Loucy (cell line): Measurements from ENCODE around the gene FSTL3.

ENCODE experiments used
- H2AFZ ChIP-seq: fragments of 200-600 bp; sonication (generic); 2 replicates; pipeline ENCODE4 v1.6.0; 2016; ENCODE audit warnings: antibody characterized with exemption, mild to moderate bottlenecking, low read length, moderate library complexity
- H3F3A ChIP-seq: fragments of 200-600 bp; 2 replicates; pipeline ENCODE4 v1.6.0; 2016; ENCODE audit warnings: antibody characterized with exemption, low read depth, mild to moderate bottlenecking
- H3K27me3 ChIP-seq: fragments of 200-600 bp; sonication (generic); 2 replicates; pipeline ENCODE4 v1.6.1; 2014; ENCODE audit warnings: low read length, mild to moderate bottlenecking; ENCODE audit not compliant: insufficient read depth, poor library complexity, severe bottlenecking
- H3K36me3 ChIP-seq: fragments of 200-600 bp; sonication (generic); 2 replicates; pipeline ENCODE4 v1.6.1; 2016; ENCODE audit warnings: low read length; ENCODE audit not compliant: insufficient read depth
- H3K4me1 ChIP-seq: fragments of 200-600 bp; sonication (generic); 2 replicates; pipeline ENCODE4 v1.5.1; 2014; ENCODE audit warnings: low read length, mild to moderate bottlenecking; ENCODE audit not compliant: insufficient read depth, poor library complexity, severe bottlenecking
- H3K4me2 ChIP-seq: fragments of 200-600 bp; sonication (generic); 2 replicates; pipeline ENCODE4 v1.6.0; 2014; ENCODE audit warnings: antibody characterized with exemption, low read length, low read depth, mild to moderate bottlenecking; ENCODE audit not compliant: poor library complexity, severe bottlenecking
- H3K4me3 ChIP-seq: fragments of 200-600 bp; sonication (generic); 2 replicates; pipeline ENCODE4 v1.5.1; 2014; ENCODE audit warnings: low read length, mild to moderate bottlenecking, mixed read lengths; ENCODE audit not compliant: poor library complexity, severe bottlenecking
- H3K79me2 ChIP-seq: fragments of 200-600 bp; sonication (generic); 2 replicates; pipeline ENCODE4 v1.6.1; 2014; ENCODE audit warnings: low read length; ENCODE audit not compliant: insufficient read depth
- H3K9ac ChIP-seq: fragments of 200-600 bp; sonication (generic); 2 replicates; pipeline ENCODE4 v1.6.0; 2014; ENCODE audit warnings: mild to moderate bottlenecking, low read depth, low read length, moderate library complexity; ENCODE audit not compliant: poor library complexity, severe bottlenecking
- H3K9me2 ChIP-seq: fragments of 200-600 bp; sonication (generic); replicated peaks from 2 replicates; pipeline ENCODE4 v1.6.1; 2016; ENCODE audit warnings: low read depth, low read length, mixed read lengths
- H3K9me3 ChIP-seq: fragments of 200-600 bp; sonication (generic); 2 replicates; pipeline ENCODE4 v1.6.1; 2014; ENCODE audit warnings: mild to moderate bottlenecking, antibody characterized with exemption, low read length, low read depth; ENCODE audit not compliant: insufficient read depth
- H4K20me1 ChIP-seq: fragments of 200-600 bp; sonication (generic); 2 replicates; pipeline ENCODE4 v1.6.0; 2014; ENCODE audit warnings: antibody characterized with exemption, low read length, mild to moderate bottlenecking; ENCODE audit not compliant: insufficient read depth, poor library complexity, severe bottlenecking
- EZH2phosphoT487 ChIP-seq: fragments of 200-600 bp; IDR thresholded peaks from 2 replicates; pipeline ENCODE4 v1.6.1; 2018; ENCODE audit warnings: antibody characterized with exemption, mild to moderate bottlenecking, moderate library complexity, borderline replicate concordance
- TF ChIP-seq, protein P1 (sequence below): fragments of 200-600 bp; sonication (generic); conservative IDR thresholded peaks from 2 replicates; pipeline ENCODE4 v1.5.1; 2014; ENCODE audit warnings: mild to moderate bottlenecking, antibody characterized with exemption, low read length

Gene FSTL3

DNA sequence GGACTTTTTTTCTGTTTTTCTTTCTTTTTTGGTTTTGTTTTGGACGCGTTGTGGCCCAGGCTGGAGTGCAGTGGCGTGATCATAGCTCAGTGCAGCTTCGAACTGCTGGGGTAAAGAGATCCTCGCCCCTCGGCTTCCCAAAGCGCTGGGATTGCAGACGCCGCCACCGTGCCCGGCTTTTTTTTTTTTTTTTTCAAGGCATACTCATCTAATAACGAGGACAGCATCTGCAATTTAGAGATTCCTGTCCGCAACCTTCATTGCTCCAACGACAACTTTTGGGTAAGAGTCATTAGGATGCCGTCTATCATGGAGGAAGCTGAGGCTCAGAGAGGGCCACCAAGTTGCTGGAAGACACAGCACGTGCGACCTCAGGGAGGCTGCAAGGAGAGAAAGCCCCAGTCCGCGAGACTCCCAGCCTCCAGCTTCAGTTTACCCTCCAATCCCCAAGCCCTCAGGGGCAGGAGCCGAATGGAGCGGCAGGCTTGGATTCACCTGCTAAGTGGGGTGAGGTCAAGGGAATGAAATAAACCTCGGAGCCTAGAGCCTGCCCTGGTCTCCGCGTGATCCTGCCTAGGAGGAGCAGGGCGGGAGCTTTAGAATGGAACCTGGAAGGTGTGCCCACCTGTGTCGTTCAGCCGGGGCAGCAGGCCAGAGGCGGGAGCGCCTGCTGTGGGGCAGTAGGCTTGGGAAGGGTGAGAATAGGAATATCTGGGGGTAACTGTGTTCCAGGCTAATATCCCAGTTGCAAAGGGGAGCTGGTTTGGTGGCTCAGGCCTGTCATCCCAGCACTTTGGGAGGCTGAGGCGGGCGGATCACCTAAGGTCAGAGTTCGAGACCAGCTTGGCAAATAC, 42.2 kb upstream of the FSTL3 start:
- Histone ChIP-seq H3K4me2 (peak overlapping the region; percentile 97), H3F3A (no peaks in the 10 kb centered on the region), H3K9me3 (no peaks in the 10 kb centered on the region), H3K4me1 (peaks cover 13% of the 10 kb centered on the region), H3K9ac (peak overlapping the region; percentile 68), H3K27me3 (no peaks in the 10 kb centered on the region), H3K36me3 (0 out of 2 replicates have a peak, but pooled peaks cover 2% of the 10 kb centered on the region), H4K20me1 (peaks cover 5% of the 10 kb centered on the region), H3K4me3 (peak overlapping the region; percentile 96), H3K79me2 (peaks cover 33% of the 10 kb centered on the region), H3K9me2 (no peaks in the 10 kb centered on the region), H2AFZ (peak overlapping the region; percentile 96)
- TF ChIP-seq, protein P1, sequence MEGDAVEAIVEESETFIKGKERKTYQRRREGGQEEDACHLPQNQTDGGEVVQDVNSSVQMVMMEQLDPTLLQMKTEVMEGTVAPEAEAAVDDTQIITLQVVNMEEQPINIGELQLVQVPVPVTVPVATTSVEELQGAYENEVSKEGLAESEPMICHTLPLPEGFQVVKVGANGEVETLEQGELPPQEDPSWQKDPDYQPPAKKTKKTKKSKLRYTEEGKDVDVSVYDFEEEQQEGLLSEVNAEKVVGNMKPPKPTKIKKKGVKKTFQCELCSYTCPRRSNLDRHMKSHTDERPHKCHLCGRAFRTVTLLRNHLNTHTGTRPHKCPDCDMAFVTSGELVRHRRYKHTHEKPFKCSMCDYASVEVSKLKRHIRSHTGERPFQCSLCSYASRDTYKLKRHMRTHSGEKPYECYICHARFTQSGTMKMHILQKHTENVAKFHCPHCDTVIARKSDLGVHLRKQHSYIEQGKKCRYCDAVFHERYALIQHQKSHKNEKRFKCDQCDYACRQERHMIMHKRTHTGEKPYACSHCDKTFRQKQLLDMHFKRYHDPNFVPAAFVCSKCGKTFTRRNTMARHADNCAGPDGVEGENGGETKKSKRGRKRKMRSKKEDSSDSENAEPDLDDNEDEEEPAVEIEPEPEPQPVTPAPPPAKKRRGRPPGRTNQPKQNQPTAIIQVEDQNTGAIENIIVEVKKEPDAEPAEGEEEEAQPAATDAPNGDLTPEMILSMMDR, result no peak
- TF ChIP-seq EZH2phosphoT487, result no peak

DNA sequence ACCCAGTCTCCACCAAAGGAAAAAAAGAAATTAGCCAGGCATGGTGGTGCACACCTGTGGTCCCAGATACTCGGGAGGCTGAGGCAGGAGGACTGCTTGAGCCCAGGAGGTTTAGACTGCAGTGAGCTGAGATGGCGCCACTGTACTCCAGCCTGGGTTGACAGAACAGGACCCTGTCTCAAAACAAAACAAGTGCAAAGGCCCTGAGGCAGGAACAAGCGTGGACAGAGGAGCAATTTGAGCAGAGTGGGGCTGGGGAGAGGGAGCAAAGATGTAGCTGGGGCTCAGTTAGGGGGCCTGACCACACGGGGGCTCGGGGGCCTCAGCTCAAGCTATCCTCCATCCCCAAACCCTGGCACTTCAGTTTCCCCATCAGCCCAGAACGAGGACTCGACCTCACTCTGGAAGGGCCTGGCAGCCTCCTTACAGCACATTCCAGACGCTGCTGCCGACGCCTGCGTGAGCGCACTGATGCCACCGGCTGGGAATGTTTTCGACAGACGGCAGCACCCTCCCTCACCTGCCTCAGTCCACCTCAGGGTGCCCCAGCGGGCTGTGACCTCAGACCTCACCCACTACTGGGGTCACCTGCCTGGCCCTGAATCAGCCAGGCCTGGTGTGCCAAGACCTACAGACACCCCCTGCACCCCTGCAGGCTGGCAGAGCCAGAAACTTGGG, 41.1 kb upstream of the FSTL3 start:
- peaks cover 11% of the 10 kb centered on the region for H3K4me1 ChIP-seq
- no peaks in the 10 kb centered on the region for H3F3A ChIP-seq
- no peaks in the 10 kb centered on the region for H3K36me3 ChIP-seq
- H3K4me3 ChIP-seq, result no peak overlapping the region
- H3K4me2 ChIP-seq, result no peak overlapping the region
- no peak overlapping the region for H2AFZ ChIP-seq
- no peak overlapping the region for H3K9ac ChIP-seq
- no peaks in the 10 kb centered on the region for H3K9me3 ChIP-seq
- peaks cover 5% of the 10 kb centered on the region for H4K20me1 ChIP-seq
- no peaks in the 10 kb centered on the region for H3K27me3 ChIP-seq
- peaks cover 29% of the 10 kb centered on the region for H3K79me2 ChIP-seq
- TF ChIP-seq, protein P1, result no peak
- no peak for TF ChIP-seq EZH2phosphoT487
- no peaks in the 10 kb centered on the region for H3K9me2 ChIP-seq

DNA sequence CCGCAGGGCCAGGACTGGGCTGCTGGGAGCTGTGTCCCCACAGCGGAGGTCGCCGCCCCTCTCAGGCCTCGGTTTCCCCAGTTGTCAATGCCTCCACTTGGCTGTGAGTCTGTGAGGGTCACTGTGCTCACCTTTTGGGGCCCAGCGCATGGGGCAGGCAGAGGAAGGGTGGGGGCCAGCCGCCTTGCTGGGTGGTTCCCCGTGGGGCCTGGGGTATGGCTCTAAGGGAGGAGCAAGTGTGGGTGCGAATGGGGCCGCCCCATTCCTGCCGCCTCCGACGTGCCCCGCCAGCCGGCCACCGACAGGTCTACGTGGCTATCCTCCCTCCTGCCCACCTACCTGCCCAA, 37.3 kb upstream of the FSTL3 start:
- no peaks in the 10 kb centered on the region for H3K9me2 ChIP-seq
- H3K79me2 ChIP-seq, result no peaks in the 10 kb centered on the region
- no peak overlapping the region for H3K4me3 ChIP-seq
- TF ChIP-seq, protein P1, result no peak
- no peak for TF ChIP-seq EZH2phosphoT487
- H3K9ac ChIP-seq, result no peak overlapping the region
- no peak overlapping the region for H3K4me2 ChIP-seq
- no peaks in the 10 kb centered on the region for H4K20me1 ChIP-seq
- no peaks in the 10 kb centered on the region for H3K9me3 ChIP-seq
- H3F3A ChIP-seq, result no peaks in the 10 kb centered on the region
- no peaks in the 10 kb centered on the region for H3K27me3 ChIP-seq
- H2AFZ ChIP-seq, result no peak overlapping the region
- no peaks in the 10 kb centered on the region for H3K36me3 ChIP-seq
- H3K4me1 ChIP-seq, result peaks cover 3% of the 10 kb centered on the region
